Astrocyte of the hippocampus (primary cell): ENCODE measurements around the gene GRM2.

Source experiments
- DNase-seq: peaks from one replicate; pipeline ENCODE4 v3.0.0; 2011; ENCODE audit warnings: low read depth, low spot score

GRM2 gene

GRCh38 chr3:51680196-51680595 is 26.7 kb upstream of the GRM2 start:
- DNase-seq, result no peak

- no peak for DNase-seq
These were observed 26.1 kb upstream of the GRM2 start for GRCh38 chr3:51680663-51681230.

GRCh38 chr3:51681453-51681852 is 25.4 kb upstream of the GRM2 start:
- DNase-seq, result no peak

GRCh38 chr3:51682079-51682478 is 24.8 kb upstream of the GRM2 start:
- DNase-seq, result peak; percentile 84

- no peak for DNase-seq
These were observed 24.3 kb upstream of the GRM2 start for GRCh38 chr3:51682526-51682925.

- no peak for DNase-seq
These were observed 23.3 kb upstream of the GRM2 start for GRCh38 chr3:51683566-51683965.

- DNase-seq, result no peak
These were observed 21.7 kb upstream of the GRM2 start for GRCh38 chr3:51684971-51685751.

- DNase-seq, result no peak
These were observed 20.8 kb upstream of the GRM2 start for GRCh38 chr3:51686056-51686455.

- DNase-seq, result peak; percentile 17
These were observed 20.2 kb upstream of the GRM2 start for GRCh38 chr3:51686512-51687215.

- DNase-seq, result no peak
These were observed 19.2 kb upstream of the GRM2 start for GRCh38 chr3:51687431-51688205.

- no peak for DNase-seq
These were observed 18.7 kb upstream of the GRM2 start for GRCh38 chr3:51688206-51688600.

- DNase-seq, result no peak
These were observed 15.8 kb upstream of the GRM2 start for GRCh38 chr3:51691021-51691420.

GRCh38 chr3:51691949-51692348 is 14.9 kb upstream of the GRM2 start:
- DNase-seq, result no peak

- DNase-seq, result no peak
These were observed 13.9 kb upstream of the GRM2 start for GRCh38 chr3:51692980-51693395.

GRCh38 chr3:51696954-51697353 is 9.9 kb upstream of the GRM2 start:
- no peak for DNase-seq

- DNase-seq, result no peak
These were observed 8.7 kb upstream of the GRM2 start for GRCh38 chr3:51698209-51698608.

GRCh38 chr3:51700403-51700802 is 6.5 kb upstream of the GRM2 start:
- no peak for DNase-seq

- DNase-seq, result no peak
These were observed 4.7 kb upstream of the GRM2 start for GRCh38 chr3:51702156-51702555.

- DNase-seq, result no peak
These were observed 3.7 kb upstream of the GRM2 start for GRCh38 chr3:51703068-51703760.

- DNase-seq, result no peak
These were observed 2.9 kb upstream of the GRM2 start for GRCh38 chr3:51703761-51704510.

GRCh38 chr3:51704511-51704950 is 2.3 kb upstream of the GRM2 start:
- DNase-seq, result no peak
